ENCODE results near the gene TBX2.

Gene TBX2

GRCh38 chr17:61402978-61403800 is 3.5 kb downstream of the TBX2 start:
- no peak for DNase-seq

GRCh38 chr17:61403801-61404662 is 4.4 kb downstream of the TBX2 start:
- no peak for DNase-seq

- DNase-seq: no peak
Observed at GRCh38 chr17:61404663-61404912, 4.9 kb downstream of the TBX2 start.

GRCh38 chr17:61404913-61405685 is 5.5 kb downstream of the TBX2 start:
- DNase-seq: no peak

GRCh38 chr17:61405686-61406536 is 6.3 kb downstream of the TBX2 start:
- DNase-seq: no peak

GRCh38 chr17:61406537-61406845 is 6.8 kb downstream of the TBX2 start:
- DNase-seq: no peak

- DNase-seq: no peak
Observed at GRCh38 chr17:61406971-61407911, 7.6 kb downstream of the TBX2 start.

GRCh38 chr17:61408151-61409041 is 8.8 kb downstream of the TBX2 start:
- no peak for DNase-seq

- DNase-seq: peak; percentile 81
Observed at GRCh38 chr17:61409301-61410112, 9.9 kb downstream of the TBX2 start.

- peak; percentile 57 for DNase-seq
Observed at GRCh38 chr17:61410141-61411010, 10.7 kb downstream of the TBX2 start.

- DNase-seq: no peak
Observed at GRCh38 chr17:61411011-61411260, 11.3 kb downstream of the TBX2 start.

GRCh38 chr17:61411261-61412142 is 11.9 kb downstream of the TBX2 start:
- DNase-seq: no peak

- peak; percentile 55 for DNase-seq
Observed at GRCh38 chr17:61412143-61412859, 12.7 kb downstream of the TBX2 start.

- DNase-seq: no peak
Observed at GRCh38 chr17:61412860-61413660, 13.4 kb downstream of the TBX2 start.

GRCh38 chr17:61413661-61414126 is 14.1 kb downstream of the TBX2 start:
- no peak for DNase-seq
